H9 (cell line): ENCODE data around the gene SYMPK. TPM values are rescaled to one million over a fixed set of nuclear protein-coding genes. Genes with fewer than 3 reads are reported as not detected.

ENCODE experiments used
- DNase-seq: peaks from one replicate; pipeline ENCODE4 v3.0.0-alpha.2; 2017
- H2AFZ ChIP-seq: one replicate; pipeline ENCODE4 v1.6.1; 2013; ENCODE audit warnings: mild to moderate bottlenecking, low read length, control low read depth, moderate library complexity
- H2AK5ac ChIP-seq: 2 replicates; pipeline ENCODE4 v1.6.1; 2013; ENCODE audit warnings: low read length, control low read depth, mixed read lengths; ENCODE audit not compliant: insufficient read length
- H2BK120ac ChIP-seq: one replicate; pipeline ENCODE4 v1.6.1; 2013; ENCODE audit warnings: low read depth, mild to moderate bottlenecking, low read length, control low read depth, inconsistent platforms; ENCODE audit not compliant: poor library complexity, severe bottlenecking
- H2BK12ac ChIP-seq: 2 replicates; pipeline ENCODE4 v1.6.1; 2013; ENCODE audit warnings: low read length, control low read depth, mixed read lengths, low read depth; ENCODE audit not compliant: insufficient read length
- H2BK15ac ChIP-seq: 2 replicates; pipeline ENCODE4 v1.6.1; 2013; ENCODE audit warnings: low read depth, low read length, control low read depth
- H2BK20ac ChIP-seq: one replicate; pipeline ENCODE4 v1.6.1; 2013; ENCODE audit warnings: low read depth, mild to moderate bottlenecking, low read length, control low read depth, inconsistent platforms; ENCODE audit not compliant: poor library complexity, severe bottlenecking
- H2BK5ac ChIP-seq: 2 replicates; pipeline ENCODE4 v1.6.1; 2013; ENCODE audit warnings: low read length, control low read depth, mixed read lengths; ENCODE audit not compliant: insufficient read length
- H3K14ac ChIP-seq: 2 replicates; pipeline ENCODE4 v1.6.1; 2013; ENCODE audit warnings: low read length, control low read depth; ENCODE audit not compliant: insufficient read depth
- H3K18ac ChIP-seq: 2 replicates; pipeline ENCODE4 v1.6.1; 2013; ENCODE audit warnings: low read depth, mild to moderate bottlenecking, mixed read lengths, low read length, control low read depth; ENCODE audit not compliant: insufficient read length
- H3K23ac ChIP-seq: 2 replicates; pipeline ENCODE4 v1.6.1; 2013; ENCODE audit warnings: low read length, control low read depth, mixed read lengths, low read depth; ENCODE audit not compliant: insufficient read length
- H3K23me2 ChIP-seq: 2 replicates; pipeline ENCODE4 v1.6.1; 2013; ENCODE audit warnings: low read depth, mild to moderate bottlenecking, mixed read lengths, low read length, control low read depth; ENCODE audit not compliant: insufficient read length, poor library complexity, severe bottlenecking
- H3K27ac ChIP-seq: 2 replicates; pipeline ENCODE4 v1.5.1; 2013; ENCODE audit warnings: low read length, control low read depth, mixed read lengths, low read depth; ENCODE audit not compliant: insufficient read length
- H3K27me3 ChIP-seq: 2 replicates; pipeline ENCODE4 v1.6.1; 2013; ENCODE audit warnings: low read length, control low read depth, inconsistent platforms; ENCODE audit not compliant: insufficient read depth
- H3K4ac ChIP-seq: 2 replicates; pipeline ENCODE4 v1.6.1; 2013; ENCODE audit warnings: low read depth, mild to moderate bottlenecking, control low read depth, inconsistent platforms, low read length, moderate library complexity
- H3K4me1 ChIP-seq: 2 replicates; pipeline ENCODE4 v1.6.1; 2013; ENCODE audit warnings: low read length, control low read depth, inconsistent platforms; ENCODE audit not compliant: insufficient read depth
- H3K4me2 ChIP-seq: 2 replicates; pipeline ENCODE4 v1.6.1; 2013; ENCODE audit warnings: low read length, control low read depth, mixed read lengths; ENCODE audit not compliant: insufficient read length, insufficient read depth
- H3K56ac ChIP-seq: 2 replicates; pipeline ENCODE4 v1.6.1; 2013; ENCODE audit warnings: low read depth, mild to moderate bottlenecking, mixed read lengths, low read length, control low read depth; ENCODE audit not compliant: insufficient read length
- H3K79me1 ChIP-seq: 2 replicates; pipeline ENCODE4 v1.6.1; 2013; ENCODE audit warnings: low read depth, mild to moderate bottlenecking, moderate library complexity, low read length, control low read depth, inconsistent platforms; ENCODE audit not compliant: insufficient read depth, poor library complexity, severe bottlenecking
- H3K79me2 ChIP-seq: 2 replicates; pipeline ENCODE4 v1.6.1; 2013; ENCODE audit warnings: low read length, control low read depth, inconsistent platforms; ENCODE audit not compliant: insufficient read depth
- H3K9ac ChIP-seq: 2 replicates; pipeline ENCODE4 v1.6.1; 2013; ENCODE audit warnings: low read length, control low read depth, mixed read lengths; ENCODE audit not compliant: insufficient read length; ENCODE audit errors: extremely low read depth
- H3K9me3 ChIP-seq: one replicate; pipeline ENCODE4 v1.6.1; 2013; ENCODE audit warnings: low read depth, low read length, inconsistent platforms; ENCODE audit not compliant: control insufficient read depth
- H3T11ph ChIP-seq: one replicate; pipeline ENCODE4 v1.6.1; 2013; ENCODE audit warnings: mild to moderate bottlenecking, low read length, control low read depth, inconsistent platforms
- H4K20me1 ChIP-seq: one replicate; pipeline ENCODE4 v1.6.1; 2013; ENCODE audit not compliant: control insufficient read depth, insufficient read length, insufficient read depth
- H4K5ac ChIP-seq: 2 replicates; pipeline ENCODE4 v1.6.1; 2013; ENCODE audit warnings: low read depth, mild to moderate bottlenecking, mixed read lengths, low read length, control low read depth; ENCODE audit not compliant: insufficient read length
- H4K8ac ChIP-seq: replicated peaks from 2 replicates; pipeline ENCODE4 v1.6.1; 2013; ENCODE audit warnings: low read length, control low read depth, mixed read lengths, low read depth; ENCODE audit not compliant: insufficient read length
- H4K91ac ChIP-seq: 2 replicates; pipeline ENCODE4 v1.6.1; 2013; ENCODE audit warnings: low read depth, mild to moderate bottlenecking, moderate library complexity, mixed read lengths, low read length, control low read depth; ENCODE audit not compliant: insufficient read length
- H3K27ac Mint-ChIP-seq, 3 experiments: 2 replicates in 2 of 3; 3 replicates in 1 of 3; pipeline ENCODE4 v1.8.0; 2020 to 2021; ENCODE audit warnings: mixed read lengths in 3 of 3, mild to moderate bottlenecking in 1 of 3, moderate library complexity in 1 of 3
- H3K27me3 Mint-ChIP-seq: 2 replicates; pipeline ENCODE4 v1.8.0; 2021; ENCODE audit warnings: low read depth, mild to moderate bottlenecking, moderate library complexity, mixed read lengths
- H3K36me3 Mint-ChIP-seq, 3 experiments: 2 replicates in 2 of 3; 3 replicates in 1 of 3; pipeline ENCODE4 v1.8.0; 2020 to 2021; ENCODE audit warnings: low read depth in 3 of 3, mixed read lengths in 3 of 3; ENCODE audit not compliant: insufficient read depth in 1 of 3
- H3K4me1 Mint-ChIP-seq, 2 experiments: 2 replicates each; pipeline ENCODE4 v1.8.0; 2020; ENCODE audit warnings: mixed read lengths in 2 of 2
- H3K4me3 Mint-ChIP-seq, 2 experiments: 2 replicates in 1 of 2; 3 replicates in 1 of 2; pipeline ENCODE4 v1.8.0; 2020 to 2021; ENCODE audit warnings: mild to moderate bottlenecking in 2 of 2, mixed read lengths in 2 of 2, moderate library complexity in 1 of 2
- H3K9me3 Mint-ChIP-seq, 2 experiments: 2 replicates in 1 of 2; 3 replicates in 1 of 2; pipeline ENCODE4 v1.8.0; 2020; ENCODE audit warnings: mild to moderate bottlenecking in 2 of 2, mixed read lengths in 2 of 2, moderate library complexity in 1 of 2
- CTCF ChIP-seq: fragments of 200-600 bp; sonication (generic); conservative IDR thresholded peaks from 3 replicates; pipeline ENCODE4 v1.8.0; 2021; ENCODE audit warnings: antibody characterized with exemption, mild to moderate bottlenecking
- WGBS: extraction: QIAGEN DNeasy Blood & Tissue Kit; methylation state at CpG from one replicate; pipeline ENCODE4 v1.1.7; 2013; ENCODE audit warnings: missing lambda C conversion rate, low lambda C conversion rate, mixed read lengths; ENCODE audit not compliant: insufficient read length; ENCODE audit errors: extremely low coverage; 5-methylcytosine and 5-hydroxymethylcytosine counted together
- total RNA-seq: library from RNA; stranded (reverse); gene quantifications from 2 replicates; pipeline ENCODE4 v1.2.1, GENCODE V29; 2021

Gene SYMPK
- total RNA-seq, 1 experiment from 2014 or later, result 104 TPM

DNA sequence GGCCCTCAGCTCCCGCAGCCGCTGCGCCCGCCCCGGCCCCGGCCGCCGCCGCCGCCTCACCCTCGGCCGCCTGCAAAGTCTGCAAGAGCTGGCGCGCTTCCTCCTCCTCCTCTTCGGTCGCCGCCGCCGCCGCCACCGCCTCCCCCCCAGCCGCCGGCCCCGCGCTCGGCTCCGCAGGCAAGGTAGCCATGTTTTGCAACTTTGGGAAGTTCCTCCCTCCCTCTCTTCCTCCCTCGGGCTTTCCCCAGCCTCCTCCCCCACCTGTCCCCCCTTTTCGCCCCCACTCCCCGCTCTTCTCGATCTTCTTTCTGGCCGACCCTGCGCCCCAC, 94.3 kb downstream of the SYMPK start:
- Histone ChIP-seq H2AFZ (no peak overlapping the region), H2BK15ac (no peak overlapping the region), H2BK12ac (no peak overlapping the region), H4K8ac (no peak overlapping the region), H4K5ac (peak overlapping the region; percentile 13), H3K14ac (peak overlapping the region; percentile 97), H3K23ac (no peak overlapping the region), H3K27ac (peak overlapping the region; percentile 83), H3K4me1 (peaks cover 3% of the 10 kb centered on the region; the same call in 1 of the 2 replicates), H3K4me2 (peak overlapping the region; percentile 74), H4K20me1 (no peaks in the 10 kb centered on the region), H4K91ac (no peak overlapping the region), H2BK20ac (no peak overlapping the region), H3K27me3 (no peaks in the 10 kb centered on the region), H3K56ac (no peak overlapping the region), H2BK120ac (no peak overlapping the region), H3K9ac (peak overlapping the region; percentile 82), H3K23me2 (peaks cover 20% of the 10 kb centered on the region), H3K79me1 (no peaks in the 10 kb centered on the region), H3T11ph (no peak overlapping the region), H3K18ac (peak overlapping the region; percentile 97), H3K9me3 (no peaks in the 10 kb centered on the region), H3K79me2 (no peaks in the 10 kb centered on the region), H3K4ac (no peak overlapping the region; the same call in 1 of the 2 replicates), H2BK5ac (peak overlapping the region; percentile 75), H2AK5ac (no peak overlapping the region)
- H3K9me3 Mint-ChIP-seq, result no peaks in the 10 kb centered on the region; a peak in 1 of 5 replicates
- DNase-seq, result no peak
- WGBS, result no CpG with 5 or more reads among the region's 33 CpGs
- TF ChIP-seq CTCF, result no peak
- H3K4me1 Mint-ChIP-seq, result peaks cover 13 to 38% of the 10 kb centered on the region in 2 experiments
- H3K27me3 Mint-ChIP-seq, result peaks cover 3% of the 10 kb centered on the region
- peaks cover 2 to 16% (median 10%) of the 10 kb centered on the region in 3 experiments; a peak in 6 of 7 replicates for H3K36me3 Mint-ChIP-seq
- H3K4me3 Mint-ChIP-seq, result peak overlapping the region; percentile 93 to 94
- H3K27ac Mint-ChIP-seq, result peak overlapping the region; percentile 98 to 100 (median 99)
